ENCODE data around the gene RHOT1.

- TF ChIP-seq CTCF (IDR thresholded peaks at IDR 0.05) = no peak
- TF ChIP-seq EZH2phosphoT487 (IDR thresholded peaks at IDR 0.05) = no peak
Measured at GRCh38 chr17:32209608-32210007, 67.3 kb downstream of the RHOT1 start.

All from neural progenitor cell (in vitro differentiated cells).